Activated CD4-positive, alpha-beta T cell treated with anti-CD3 and anti-CD28 coated beads, Interleukin-10, Interleukin-2, amounts not matched to agents 100 ng/mL and 50 ng/mL, durations not matched to agents 16 hours and 8 hours (primary cell): ENCODE measurements around the gene RAD23B.
A peak's percentile ranks its signal among the peaks of the same experiment; 100 is the strongest.
"Not testable (repeated sequence)": the region's sequence is repeated elsewhere in the genome, so short reads cannot be mapped to it uniquely, and the experiment has no call there.

Experiments used
- DNase-seq: peaks from one replicate; pipeline ENCODE4 v3.0.0-alpha.2; 2020

Gene RAD23B

GRCh38 chr9:107294756-107295155, 11.7 kb downstream of the RAD23B start:
- no peak for DNase-seq

- no peak for DNase-seq
Observed at GRCh38 chr9:107295995-107296394, 12.9 kb downstream of the RAD23B start.

- not testable (repeated sequence) for DNase-seq
Observed at GRCh38 chr9:107296592-107296991, 13.5 kb downstream of the RAD23B start.

DNA sequence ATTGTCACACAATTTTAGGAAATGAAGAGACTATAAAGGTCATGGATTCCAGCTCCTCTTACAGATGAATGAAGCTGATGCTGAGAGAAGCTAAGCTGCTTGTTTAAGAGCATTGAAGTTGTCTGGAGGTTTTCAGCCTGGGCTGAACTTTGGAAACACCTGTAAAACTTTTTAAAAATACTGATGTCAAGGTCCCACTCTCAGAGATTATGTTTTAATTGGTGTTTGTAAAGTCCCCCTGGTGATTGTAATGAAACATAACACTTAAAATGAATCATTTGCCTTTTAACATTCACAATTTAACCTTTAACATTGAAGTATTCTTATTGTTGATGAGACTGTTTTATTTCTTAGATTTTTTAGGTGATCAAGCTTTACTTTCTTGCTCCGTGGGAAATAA, 16.4 kb downstream of the RAD23B start:
- no peak for DNase-seq

- no peak for DNase-seq
Observed at GRCh38 chr9:107306308-107306707, 23.2 kb downstream of the RAD23B start.

GRCh38 chr9:107307331-107307730, 24.3 kb downstream of the RAD23B start:
- DNase-seq: no peak

DNA sequence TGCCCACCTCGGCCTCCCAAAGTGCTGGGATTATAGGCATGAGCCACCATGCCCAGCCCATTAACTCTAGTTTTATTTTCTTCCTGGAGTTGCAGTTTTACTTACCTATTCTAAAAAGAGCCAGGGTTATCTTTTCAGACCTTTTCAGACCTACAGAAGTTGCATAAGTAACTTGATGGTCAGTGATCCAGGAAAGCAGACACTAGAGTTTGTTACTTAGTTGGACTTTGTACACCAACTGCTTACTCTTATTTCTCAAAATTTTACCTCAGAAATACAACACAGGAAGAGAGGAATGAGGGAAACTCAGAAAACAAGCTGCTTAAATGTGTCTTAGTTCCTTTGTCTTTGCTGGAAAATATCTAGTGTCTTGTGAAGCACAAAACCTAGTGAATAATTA, 25.4 kb downstream of the RAD23B start:
- DNase-seq: no peak

- peak; percentile 37 for DNase-seq
Observed at GRCh38 chr9:107309271-107309670, 26.2 kb downstream of the RAD23B start.

DNA sequence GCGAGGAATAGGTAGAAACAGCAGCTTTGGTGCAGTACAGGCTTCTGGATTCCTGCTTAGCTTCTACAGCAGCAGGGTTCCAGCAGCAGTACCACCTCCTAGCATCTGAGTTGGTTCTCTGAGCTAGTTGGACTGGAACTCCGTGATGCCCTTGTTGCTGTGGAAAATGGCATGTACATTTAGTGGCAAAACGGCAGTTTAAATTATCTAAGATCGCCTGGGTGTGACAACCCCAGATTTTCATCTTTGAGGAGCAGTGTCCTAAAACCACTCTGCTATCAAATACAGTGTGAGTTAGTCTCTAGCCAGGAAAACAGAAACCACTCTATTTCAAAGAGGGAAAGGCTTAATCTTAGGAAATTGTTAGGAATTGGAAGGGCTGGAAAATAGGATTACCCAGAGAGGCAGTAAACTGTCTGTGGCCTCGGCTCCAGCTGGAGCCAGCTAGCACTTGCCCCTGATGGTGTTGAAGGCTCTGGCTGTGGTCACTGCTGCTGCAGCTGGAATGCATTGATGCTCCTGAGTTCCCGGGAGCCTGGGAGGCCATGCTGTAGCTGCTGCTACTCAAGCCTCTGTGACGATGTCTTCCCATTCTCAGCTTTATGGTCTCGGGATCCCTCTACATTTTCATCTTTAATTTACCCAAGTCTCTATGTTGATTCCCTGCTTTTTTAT, 29.4 kb downstream of the RAD23B start:
- DNase-seq: no peak

DNA sequence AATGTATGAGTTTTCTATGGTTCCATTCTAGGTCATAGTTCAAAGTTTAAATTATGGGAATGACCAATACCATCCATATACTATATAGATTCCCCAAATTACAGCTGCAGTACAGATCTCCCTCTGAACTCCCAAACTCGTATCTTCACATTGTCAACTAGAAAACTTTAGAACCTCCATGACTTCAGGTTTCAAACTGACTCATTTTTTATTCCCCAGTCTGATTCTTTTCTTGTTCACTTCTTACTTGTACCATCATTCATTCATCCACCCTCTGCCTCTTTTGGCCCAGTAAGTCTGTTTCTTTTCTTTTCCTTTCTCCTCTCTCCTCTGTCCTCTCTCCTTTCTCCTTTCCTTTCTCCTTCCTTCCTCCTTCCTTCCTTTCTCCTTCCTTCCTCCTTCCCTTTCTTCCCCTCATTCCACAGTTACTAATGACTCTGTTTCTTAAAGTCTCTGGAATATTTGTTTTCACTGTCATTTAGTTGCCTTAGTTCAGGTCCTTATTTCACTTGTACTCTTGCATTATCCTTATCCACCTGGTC, 30.5 kb downstream of the RAD23B start:
- peak; percentile 20 for DNase-seq

DNA sequence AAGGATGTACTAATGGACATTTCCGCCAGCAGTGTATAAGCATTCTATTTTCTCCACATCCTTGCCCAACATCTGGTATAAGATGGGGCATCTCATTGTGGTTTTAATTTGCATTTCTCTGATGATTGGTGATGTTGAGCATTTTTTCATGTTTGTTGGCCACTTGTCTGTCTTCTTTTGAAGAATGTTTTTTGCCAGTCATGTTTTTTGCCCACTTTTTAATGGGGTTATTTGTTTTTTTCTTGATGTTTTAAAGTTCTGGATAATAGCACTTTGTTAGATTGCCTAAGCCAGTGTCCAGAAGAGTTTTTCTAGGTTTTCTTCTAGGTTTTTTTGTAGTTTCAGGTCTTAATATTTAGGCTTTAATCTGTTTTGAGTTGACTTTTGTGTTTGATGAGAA, 31.7 kb downstream of the RAD23B start:
- no peak for DNase-seq

DNA sequence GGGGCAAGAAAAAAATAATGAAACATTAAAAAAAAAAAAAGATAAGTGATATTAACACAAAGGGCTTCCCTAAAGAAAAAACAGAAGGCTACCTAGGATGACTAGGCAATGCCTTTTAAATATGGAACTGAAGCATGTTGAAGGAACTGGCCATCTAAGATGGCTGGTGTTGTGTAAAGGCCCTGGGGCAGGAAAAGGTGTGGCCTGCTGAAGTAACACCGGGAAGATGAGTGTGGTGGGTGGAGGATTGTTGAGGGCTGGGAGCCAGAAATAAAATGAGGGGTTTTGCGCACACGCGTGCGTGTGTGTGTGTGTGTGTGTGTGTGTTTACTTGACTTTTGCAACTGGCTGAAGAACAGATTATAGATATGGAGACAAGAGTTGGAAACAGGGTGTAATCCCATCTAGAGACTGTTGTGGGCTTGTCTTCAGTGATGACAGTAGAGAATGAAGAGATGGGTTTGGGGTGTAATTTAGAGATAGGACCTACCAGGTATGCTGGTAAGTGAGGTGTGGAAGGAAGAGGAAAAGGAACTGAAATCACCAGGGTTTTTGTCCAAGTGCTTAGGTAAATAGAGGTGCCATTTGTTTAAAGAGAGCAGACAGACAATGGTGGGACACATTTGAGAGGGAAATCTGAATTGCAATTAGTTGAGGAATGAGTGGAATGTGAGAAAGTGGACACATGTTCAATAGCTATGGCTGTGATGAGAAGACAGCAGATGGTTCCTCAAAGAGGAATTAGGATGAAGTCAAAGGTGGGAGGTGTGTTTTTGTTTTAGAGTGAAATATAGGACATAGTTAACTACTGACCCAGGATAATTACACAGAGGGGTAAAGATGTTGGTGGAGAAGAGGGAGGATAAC, 33.9 kb downstream of the RAD23B start:
- DNase-seq: no peak

DNA sequence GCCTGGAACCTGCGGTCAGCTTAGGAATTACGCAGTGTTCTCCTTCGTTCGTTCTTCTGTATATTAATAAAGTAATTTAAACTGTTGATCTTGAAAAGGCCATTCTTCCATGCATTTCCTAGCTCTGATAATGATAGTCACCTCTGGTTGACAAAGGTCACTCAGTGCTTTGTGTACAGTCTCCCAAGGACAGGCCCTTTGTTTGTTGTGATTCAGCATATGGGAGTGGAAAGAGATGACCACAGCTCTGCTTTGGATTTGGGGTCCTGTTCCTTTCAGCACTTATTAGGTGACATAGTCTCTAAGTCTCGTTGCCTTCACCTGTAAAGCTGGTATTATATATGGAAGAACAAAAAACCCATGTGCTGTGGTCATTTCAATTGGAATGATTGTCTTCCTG, 39.6 kb downstream of the RAD23B start:
- DNase-seq: no peak

- no peak for DNase-seq
Observed at GRCh38 chr9:107323836-107324585, 40.9 kb downstream of the RAD23B start.

DNA sequence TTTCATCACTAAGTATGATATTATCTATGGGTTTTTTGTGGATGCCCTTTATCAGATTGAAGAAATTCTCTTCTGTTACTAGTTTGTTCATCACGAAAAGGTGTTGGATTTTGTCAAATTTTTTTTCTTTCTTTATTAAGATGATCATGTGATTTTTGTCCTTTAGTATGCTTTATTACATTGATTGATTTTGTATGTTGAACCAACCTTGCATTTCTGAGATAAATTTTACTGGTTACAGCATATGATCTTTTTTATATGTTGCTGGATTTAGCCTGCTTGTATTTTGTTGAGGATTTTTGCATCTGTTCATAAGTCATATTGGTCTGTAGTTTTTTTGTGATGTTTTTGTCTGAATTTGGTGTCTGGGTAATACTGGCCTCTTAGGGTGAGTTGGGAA, 42.8 kb downstream of the RAD23B start:
- no peak for DNase-seq

DNA sequence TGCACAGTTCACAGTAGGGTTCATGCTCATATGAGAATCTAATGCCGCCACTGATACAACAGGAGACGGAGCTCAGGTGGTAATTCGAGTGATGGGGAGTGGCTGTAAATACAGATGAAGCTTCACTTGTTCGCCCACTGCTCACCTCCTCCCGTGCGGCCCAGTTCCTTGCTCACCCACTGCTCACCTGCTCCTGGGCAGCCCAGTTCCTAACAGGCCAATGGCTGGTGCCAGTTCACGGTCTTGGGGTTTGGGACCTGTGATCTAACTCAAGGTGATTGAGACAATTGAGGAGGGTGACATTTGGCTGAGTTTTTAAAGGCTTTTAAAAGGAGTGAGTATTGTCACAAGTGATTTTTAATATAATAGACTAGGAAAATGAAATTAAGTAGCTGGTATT, 45.4 kb downstream of the RAD23B start:
- DNase-seq: no peak

- no peak for DNase-seq
Observed at GRCh38 chr9:107330420-107330819, 47.3 kb downstream of the RAD23B start.

GRCh38 chr9:107332883-107333282, 49.8 kb downstream of the RAD23B start:
- DNase-seq: no peak

DNA sequence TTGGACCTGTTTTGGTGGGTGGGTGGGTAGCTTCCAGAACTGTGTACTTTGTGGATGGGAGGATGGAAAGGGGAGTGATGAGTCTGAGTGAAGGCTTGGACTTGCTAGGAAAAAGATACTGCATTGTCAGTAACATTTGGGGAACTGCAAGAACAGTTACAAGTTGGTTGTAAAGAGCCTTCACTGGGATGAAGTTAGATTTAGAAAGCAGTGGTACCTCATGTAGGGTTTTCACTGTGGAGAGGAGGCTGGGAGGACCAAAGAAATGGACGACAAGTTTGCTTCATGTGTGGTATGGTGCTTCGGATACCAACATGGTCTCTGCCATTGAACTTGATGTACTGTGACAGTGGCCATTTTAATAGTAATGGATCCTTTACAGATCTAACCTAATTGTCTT, 50.3 kb downstream of the RAD23B start:
- DNase-seq: no peak

DNA sequence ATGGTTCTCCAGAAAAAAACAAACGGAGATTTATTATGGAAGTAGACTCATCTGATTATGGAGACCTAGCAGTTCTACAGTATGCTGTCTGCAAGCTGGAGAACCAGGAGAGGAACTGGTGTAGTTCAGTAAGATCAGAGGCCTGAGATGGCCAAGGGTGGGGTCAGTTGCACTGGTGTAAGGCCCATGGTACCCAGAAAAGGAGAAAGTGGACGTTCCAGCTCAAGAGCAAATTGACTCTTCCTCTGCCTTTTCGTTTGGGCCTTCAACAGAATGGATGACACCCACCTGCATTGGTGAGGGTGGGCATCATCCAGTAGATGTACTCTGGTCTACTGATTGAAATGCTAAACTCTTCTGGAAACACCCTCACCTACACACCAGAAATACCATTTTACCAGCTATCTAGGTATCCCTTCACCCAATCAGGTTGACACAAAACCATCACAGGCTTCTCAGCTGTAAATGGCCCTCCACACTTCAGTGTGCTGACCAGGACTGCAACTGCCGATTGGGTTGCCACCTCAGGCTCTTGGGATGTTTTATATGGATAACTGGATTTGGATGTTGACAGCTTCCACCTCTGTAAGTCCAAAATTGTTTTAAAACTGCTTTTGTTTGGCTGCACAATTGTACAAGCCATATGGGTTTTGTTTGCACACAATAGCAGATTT, 51.2 kb downstream of the RAD23B start:
- no peak for DNase-seq

GRCh38 chr9:107335331-107335730, 52.3 kb downstream of the RAD23B start:
- DNase-seq: no peak

GRCh38 chr9:107336718-107337360, 53.8 kb downstream of the RAD23B start:
- no peak for DNase-seq
